ENCODE results near the gene TMEM44. TPM values are rescaled to one million over a fixed set of nuclear protein-coding genes. Genes with fewer than 3 reads are reported as not detected.
A peak's percentile ranks its signal among the peaks of the same experiment; 100 is the strongest.

Gene TMEM44, protein sequence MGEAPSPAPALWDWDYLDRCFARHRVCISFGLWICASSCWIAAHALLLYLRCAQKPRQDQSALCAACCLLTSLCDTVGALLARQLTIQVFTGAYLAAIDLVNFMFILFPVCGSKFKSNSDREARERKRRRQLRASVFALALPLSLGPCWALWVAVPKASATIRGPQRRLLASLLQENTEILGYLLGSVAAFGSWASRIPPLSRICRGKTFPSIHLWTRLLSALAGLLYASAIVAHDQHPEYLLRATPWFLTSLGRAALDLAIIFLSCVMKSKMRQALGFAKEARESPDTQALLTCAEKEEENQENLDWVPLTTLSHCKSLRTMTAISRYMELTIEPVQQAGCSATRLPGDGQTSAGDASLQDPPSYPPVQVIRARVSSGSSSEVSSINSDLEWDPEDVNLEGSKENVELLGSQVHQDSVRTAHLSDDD
- 10 to 100 TPM; 46.1 to 68.2 TPM for total RNA-seq
- long read RNA-seq, transcript TMEM44-213 (5 exons, 1,899 nt), result minor isoform, 5 of 148 reads
- long read RNA-seq, transcript TMEM44-202 (10 exons, 2,245 nt), result major isoform, 54 of 148 reads
- long read RNA-seq, partial matches to known transcripts, result 11 of 148 reads
- long read RNA-seq, other reads (novel, unspliced or antisense), result 75 of 148 reads

GRCh38 chr3:194633349-194634004, at the start of gene TMEM44:
TMEM44 (minus strand) TSS chr3:194633419; CDS start chr3:194633215, 204 bp downstream.
- intact Hi-C loops (cut with DNase I, micrococcal nuclease), result no loop called here
- ATAC-seq (peak; percentile 87), DNase-seq (peak; percentile 91 to 93)

DNA sequence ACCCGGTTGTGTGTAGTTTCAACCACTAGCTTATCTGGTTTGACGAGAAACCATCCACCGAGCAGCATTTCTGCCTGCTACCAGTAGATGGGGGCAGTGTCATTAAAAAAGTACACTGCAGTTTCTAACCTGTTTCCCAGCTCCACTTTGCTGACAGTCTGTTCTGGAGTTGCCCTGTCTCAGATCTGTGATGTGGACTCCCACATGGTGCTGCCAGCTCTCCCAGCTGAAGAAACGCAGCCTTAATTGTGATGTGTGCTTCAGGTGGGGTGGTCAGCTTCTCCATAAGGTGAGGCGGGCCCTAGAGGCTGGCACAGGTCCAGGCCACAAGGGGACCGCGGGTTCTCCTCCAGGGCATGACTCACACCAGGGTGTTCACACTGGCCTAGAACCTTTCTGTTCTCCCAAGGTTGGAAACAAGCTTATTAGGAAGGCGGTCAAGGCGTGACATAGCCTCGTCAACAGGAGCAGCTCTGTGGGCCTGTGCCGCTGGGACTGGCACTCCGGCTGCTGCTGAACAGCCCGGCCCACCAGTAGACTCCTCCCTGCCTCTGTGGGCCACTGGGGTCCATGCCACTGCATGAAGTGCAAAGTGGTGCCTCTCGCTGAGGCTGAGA, 49.6 kb upstream of the TMEM44 start:
- intact Hi-C loops (cut with DNase I, micrococcal nuclease), result loop anchor here (5.0 to 10.0 kb wide), 3 partner anchors 424 to 582 kb away; no protein-coding TSS in a partner anchor
- DNase-seq (peak; percentile 72 to 74), ATAC-seq (peak; percentile 59)

DNA sequence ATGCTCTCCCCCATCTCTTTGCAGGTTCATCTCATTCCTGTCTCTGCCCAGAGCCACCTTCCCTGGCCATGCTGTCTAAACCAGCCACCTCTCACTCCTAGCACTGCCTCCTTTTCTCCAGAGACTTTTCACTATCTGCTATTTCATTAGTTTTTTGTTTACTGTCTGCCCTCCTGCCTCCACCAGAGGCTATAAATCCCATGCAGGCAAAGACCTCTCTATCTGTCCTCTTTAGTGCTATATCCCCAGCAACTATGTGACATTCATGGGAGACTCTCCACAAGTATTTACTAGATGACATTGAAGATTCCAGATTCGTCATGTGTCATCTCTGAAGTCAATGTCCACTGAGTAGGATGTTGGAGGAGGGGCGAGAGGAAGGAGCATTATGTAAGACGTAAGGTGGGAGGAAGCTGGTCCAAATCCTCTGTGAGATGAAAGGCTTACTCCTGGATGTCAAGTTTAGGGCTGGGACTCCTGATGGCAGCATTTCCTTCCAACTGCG, 49.0 kb upstream of the TMEM44 start:
- intact Hi-C loops (cut with DNase I, micrococcal nuclease), result loop anchor here (5.0 to 10.0 kb wide), 3 partner anchors 425 to 583 kb away; no protein-coding TSS in a partner anchor
- ATAC-seq (no peak), DNase-seq (no peak)

DNA sequence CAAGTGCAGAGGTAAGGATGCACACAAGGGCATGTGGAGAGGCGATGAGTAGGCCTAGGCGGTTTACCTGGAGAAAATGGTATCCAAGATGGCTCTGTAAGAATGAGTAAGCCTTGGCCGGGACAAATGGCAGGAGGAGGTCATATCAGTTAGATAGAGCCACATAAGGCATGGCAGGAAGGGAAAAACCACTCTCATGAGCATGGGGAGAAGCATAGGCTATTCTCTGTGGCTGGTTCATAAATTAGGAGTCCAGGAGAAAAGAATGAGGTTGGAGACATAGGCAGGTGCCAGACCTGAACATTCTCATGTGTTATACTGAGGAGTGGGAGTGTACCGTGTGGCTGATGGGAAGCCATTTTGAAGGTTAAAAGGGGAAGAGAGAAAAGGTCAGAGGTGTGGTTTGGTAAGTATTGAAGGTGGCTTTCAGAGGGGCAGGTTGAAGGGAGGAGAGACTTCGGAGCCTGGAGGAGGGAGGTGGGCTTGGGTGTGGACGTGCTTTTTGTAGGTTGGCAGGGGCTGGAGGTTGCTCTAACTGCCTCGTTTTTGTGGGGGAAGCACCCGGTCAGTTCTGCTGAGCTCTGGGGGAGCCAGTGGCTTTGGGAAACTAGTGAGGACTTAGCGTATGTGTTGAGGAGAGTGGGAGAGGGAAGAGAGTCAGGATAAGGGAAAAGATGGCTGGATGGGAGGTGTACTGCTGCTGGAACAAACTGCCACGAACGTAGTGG, 47.8 kb upstream of the TMEM44 start:
- ATAC-seq (no peak), DNase-seq (no peak)
- intact Hi-C loops (cut with DNase I, micrococcal nuclease), result loop anchor here (5.0 to 10.0 kb wide), 3 partner anchors 426 to 584 kb away; no protein-coding TSS in a partner anchor

DNA sequence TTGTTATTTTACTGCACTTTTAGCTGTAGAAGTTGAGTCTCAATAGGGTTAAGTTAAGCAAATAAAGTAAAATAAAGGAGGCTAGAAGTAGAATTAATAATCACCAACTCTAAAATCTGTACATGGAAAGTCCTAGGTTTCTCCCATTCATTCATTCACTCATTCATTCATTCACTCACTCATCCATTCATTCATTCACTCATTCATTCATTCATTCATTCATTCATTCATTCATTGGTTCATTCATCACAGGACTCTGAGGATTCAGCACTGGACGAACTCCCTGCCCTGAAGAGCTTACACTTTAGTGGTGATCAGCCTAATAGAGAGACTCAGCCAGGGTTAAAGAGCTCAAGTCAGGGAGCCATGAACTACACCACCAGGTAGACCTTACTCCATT, 43.3 kb upstream of the TMEM44 start:
- intact Hi-C loops (cut with DNase I, micrococcal nuclease), result no loop called here

DNA sequence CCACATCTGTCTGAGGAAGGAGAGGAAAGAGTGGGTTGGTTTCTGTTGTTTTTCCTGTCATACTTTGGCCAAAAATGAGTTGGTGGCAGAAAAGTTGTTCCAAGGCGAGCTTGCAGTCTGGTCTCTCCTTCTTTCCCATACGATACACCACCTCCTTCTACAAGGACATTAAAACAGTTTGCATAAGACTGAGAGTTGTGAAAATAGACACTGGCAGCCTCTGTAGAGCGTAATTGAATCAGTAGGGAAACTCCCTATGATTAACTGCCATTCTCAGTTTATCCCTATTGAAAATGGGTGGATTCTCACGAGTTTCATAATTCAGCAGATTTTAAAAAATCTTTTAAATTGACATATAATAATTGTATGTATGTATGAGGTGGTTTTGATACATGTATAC, 42.5 kb upstream of the TMEM44 start:
- no peak for DNase-seq
- intact Hi-C loops (cut with DNase I, micrococcal nuclease), result no loop called here
- no peak for ATAC-seq

More for the DNA sequence above, 43.3 kb upstream of the TMEM44 start:
- ATAC-seq, result no peak
- DNase-seq, result no peak

GRCh38 chr3:194675081-194675640, 41.9 kb upstream of the TMEM44 start:
- intact Hi-C loops (cut with DNase I, micrococcal nuclease), result no loop called here

GRCh38 chr3:194673761-194674160, 40.5 kb upstream of the TMEM44 start:
- DNase-seq, result no peak
- no peak for ATAC-seq
- intact Hi-C loops (cut with DNase I, micrococcal nuclease), result no loop called here

More at GRCh38 chr3:194675081-194675640, 41.9 kb upstream of the TMEM44 start:
- ATAC-seq (no peak), DNase-seq (no peak)

- DNase-seq (no peak), ATAC-seq (peak; percentile 15)
- intact Hi-C loops (cut with DNase I, micrococcal nuclease), result no loop called here
Observed at GRCh38 chr3:194672876-194673275, 39.7 kb upstream of the TMEM44 start.

DNA sequence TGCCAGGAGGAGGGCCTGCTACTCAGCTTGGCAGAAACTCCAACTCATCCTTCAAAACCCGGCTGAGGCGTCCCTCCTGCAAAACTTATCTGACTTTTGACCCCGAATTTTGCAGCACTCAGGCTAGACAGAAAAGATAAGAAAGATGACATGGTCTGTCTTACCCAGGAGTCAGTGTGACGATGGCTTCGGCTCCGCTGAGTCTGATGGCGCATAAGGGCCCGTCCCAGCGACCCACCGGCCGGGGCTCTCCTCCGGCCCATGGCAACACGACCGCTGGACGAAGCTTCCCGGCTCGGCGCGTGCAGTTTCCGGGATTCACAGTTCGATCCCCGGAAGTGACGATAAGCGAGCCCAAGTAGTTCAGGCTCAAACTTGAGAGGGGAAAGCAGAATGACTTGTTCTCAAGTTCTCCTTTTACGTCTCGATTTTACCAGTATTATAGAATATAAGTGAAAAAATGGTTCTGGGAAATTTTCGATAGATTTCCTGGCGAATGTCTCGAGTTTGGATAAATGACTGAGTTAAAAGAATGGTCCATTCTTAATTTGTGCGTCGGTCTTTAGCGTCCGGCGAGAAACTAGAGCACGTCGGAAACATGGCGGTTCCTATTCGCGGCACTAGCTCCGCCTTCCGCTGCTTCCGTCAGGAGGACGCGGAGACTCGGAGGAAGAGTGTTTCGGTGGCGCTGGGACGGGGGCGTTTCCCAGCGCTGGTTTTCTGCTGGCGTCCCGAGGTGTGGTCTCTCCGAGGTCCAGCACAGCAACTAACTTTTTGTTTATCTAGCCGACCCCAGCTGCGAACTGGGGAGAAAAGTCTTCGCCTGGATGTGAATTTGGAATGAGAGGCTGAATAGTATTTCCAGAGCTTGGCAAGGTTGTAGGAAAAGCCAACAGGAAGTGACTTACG, 38.9 kb upstream of the TMEM44 start, which contains the start of gene LSG1:
TSS of gene LSG1 (minus strand) at position 292 of the 909 bp plus-strand sequence. CDS start at position 263, 29 bp downstream.
- ATAC-seq (peak; percentile 94), DNase-seq (peak; percentile 92 to 95)
- intact Hi-C loops (cut with DNase I, micrococcal nuclease), result no loop called here

- DNase-seq, result no peak
Observed at GRCh38 chr3:194671511-194671899, 38.3 kb upstream of the TMEM44 start.

DNA sequence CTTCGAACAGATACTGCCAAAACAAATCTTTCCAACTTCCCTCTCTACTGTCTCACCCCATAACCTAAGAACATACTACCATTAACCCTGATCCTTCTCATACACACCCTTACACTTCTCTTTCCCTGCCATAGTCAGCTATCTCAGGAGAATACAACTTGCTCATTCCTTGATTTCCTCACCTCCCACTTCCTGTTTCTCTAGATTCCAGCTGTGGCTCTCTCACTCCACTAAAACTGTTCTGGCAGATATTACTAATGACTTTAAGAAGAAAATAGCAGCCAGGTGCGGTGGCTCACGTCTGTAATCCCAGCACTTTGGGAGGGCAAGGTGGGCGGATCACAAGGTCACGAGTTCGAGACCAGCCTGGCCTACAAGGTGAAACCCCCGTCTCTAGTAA, 34.1 kb upstream of the TMEM44 start:
- no peak for DNase-seq
- no peak for ATAC-seq
- intact Hi-C loops (cut with DNase I, micrococcal nuclease), result no loop called here

More at GRCh38 chr3:194671511-194671899, 38.3 kb upstream of the TMEM44 start:
- peak; percentile 46 for ATAC-seq
- intact Hi-C loops (cut with DNase I, micrococcal nuclease), result no loop called here

DNA sequence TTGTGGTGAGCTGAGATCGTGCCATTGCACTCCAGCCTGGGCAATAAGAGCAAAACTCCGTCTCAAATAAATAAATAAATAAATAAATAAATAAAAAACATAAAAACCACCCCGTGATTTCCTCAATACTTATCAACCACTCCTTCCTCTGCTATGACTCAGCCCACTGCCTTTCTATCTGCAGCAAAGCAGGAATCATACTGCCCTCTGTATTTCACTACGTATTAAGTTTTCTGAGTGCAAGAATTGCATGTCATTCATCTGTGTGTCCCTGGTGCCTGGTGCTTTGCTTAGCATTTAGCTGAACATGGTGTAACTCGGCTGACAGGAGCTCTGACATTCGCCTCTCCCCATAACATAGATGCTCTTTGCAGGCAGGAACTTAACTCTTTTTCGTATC, 31.6 kb upstream of the TMEM44 start:
- DNase-seq (no peak), ATAC-seq (no peak)
- intact Hi-C loops (cut with DNase I, micrococcal nuclease), result no loop called here

DNA sequence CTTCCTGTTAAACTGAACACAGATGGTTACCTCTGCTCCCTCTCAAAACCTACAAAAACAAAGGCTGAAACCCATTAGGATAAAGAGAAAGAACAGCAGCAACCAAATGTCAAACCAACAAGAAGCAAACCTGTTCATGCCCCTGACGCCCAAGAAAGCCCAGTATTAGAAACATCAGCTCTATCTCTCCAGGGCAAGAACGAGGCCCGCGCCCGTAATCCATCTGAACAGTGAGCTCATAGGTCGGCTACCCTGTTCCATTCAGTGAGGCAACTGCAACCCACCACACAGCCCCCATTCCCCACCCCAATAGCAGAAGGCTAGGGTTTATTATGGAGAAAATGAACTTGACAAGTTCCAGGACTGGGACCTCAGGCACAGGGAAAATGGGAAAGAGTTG, 28.7 kb upstream of the TMEM44 start:
- intact Hi-C loops (cut with DNase I, micrococcal nuclease), result no loop called here
- ATAC-seq (no peak), DNase-seq (no peak)

GRCh38 chr3:194661374-194661773, 28.2 kb upstream of the TMEM44 start:
- DNase-seq (no peak), ATAC-seq (no peak)
- intact Hi-C loops (cut with DNase I, micrococcal nuclease), result no loop called here

- intact Hi-C loops (cut with DNase I, micrococcal nuclease), result no loop called here
- ATAC-seq (no peak), DNase-seq (no peak)
Observed at GRCh38 chr3:194659778-194660177, 26.6 kb upstream of the TMEM44 start.
